PC-3 (cell line): ENCODE measurements around the gene NOX3.
"Not testable (repeated sequence)": the region's sequence is repeated elsewhere in the genome, so short reads cannot be mapped to it uniquely, and the experiment has no call there.

Experiments
- CTCF ChIP-seq: fragments of 300-600 bp; sonication (generic); conservative IDR thresholded peaks from 2 replicates; pipeline ENCODE4 v1.5.1; 2017; ENCODE audit warnings: antibody characterized with exemption, low read depth, mild to moderate bottlenecking, low read length
- EZH2 ChIP-seq: fragments of 300-600 bp; sonication (generic); IDR thresholded peaks from one replicate; pipeline ENCODE4 v1.6.1; 2017; ENCODE audit warnings: antibody characterized with exemption, mild to moderate bottlenecking, low read length; ENCODE audit not compliant: unreplicated experiment

GRCh38 chr6:155488197-155488596, 32.6 kb upstream of the NOX3 start:
- TF ChIP-seq CTCF, EZH2: not testable (repeated sequence)
